Measurements from ENCODE around the gene DCAF4. TPM values are rescaled to one million over a fixed set of nuclear protein-coding genes. Genes with fewer than 3 reads are reported as not detected.
"Not testable (repeated sequence)": the region's sequence is repeated elsewhere in the genome, so short reads cannot be mapped to it uniquely, and the experiment has no call there.

DCAF4 gene
- total and polyA plus RNA-seq, 2 of the 4 experiments (the other 2 are of a cell fraction) = 28.8 to 29.4 TPM

DNA sequence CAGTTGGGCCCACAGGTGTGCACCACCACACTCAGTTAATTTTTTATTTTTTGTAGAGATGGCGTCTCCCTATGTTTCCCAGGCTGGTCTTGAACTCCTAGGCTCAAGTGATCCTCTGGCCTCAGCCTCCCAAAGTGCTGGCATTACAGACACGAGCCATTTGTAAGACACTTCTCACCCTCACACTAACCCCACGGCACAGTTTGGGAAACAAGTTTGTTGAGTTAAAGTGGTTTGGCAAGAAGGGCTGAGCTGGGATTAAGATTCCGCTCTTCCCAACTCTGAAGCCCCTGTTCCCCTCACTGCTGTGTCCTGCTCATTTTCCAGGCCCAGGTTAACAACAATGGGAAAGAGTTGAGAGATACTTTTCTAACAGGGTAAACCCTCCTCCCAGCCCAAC lies 34.8 kb downstream of the DCAF4 start:
- H3K27ac ChIP-seq (ENCODE audit: insufficient read depth, low read length); H4K20me1 ChIP-seq (ENCODE audit: insufficient read depth, low read length); H3K79me1 ChIP-seq (ENCODE audit: low read depth in 1 of 2, low read length in 2 of 2); H3K9me3 ChIP-seq (ENCODE audit: control insufficient read depth, insufficient read depth, low read length); H3K18ac ChIP-seq (ENCODE audit: low read depth, low read length); H3K4ac ChIP-seq (ENCODE audit: low read depth, low read length); H3K4me1 ChIP-seq (ENCODE audit: control insufficient read depth, insufficient read depth, low read length); H3K23ac ChIP-seq (ENCODE audit: low read depth, low read length); H3K4me3 ChIP-seq (ENCODE audit: insufficient read depth, low read depth, low read length); in situ Hi-C loops (cut with MboI; ENCODE audit: low sequenced_read_pairs); H2AK5ac ChIP-seq (ENCODE audit: low read depth, low read length); H2AK9ac ChIP-seq (replicated peaks; ENCODE audit: low read depth, low read length, poor library complexity); DNase-seq; H3K27me3 ChIP-seq (ENCODE audit: control insufficient read depth, insufficient read depth, low read length); dilution Hi-C loops (cut with HindIII; ENCODE audit: low sequenced_read_pairs, unreplicated experiment); H3K56ac ChIP-seq (ENCODE audit: extremely low read depth, insufficient read depth, low read length); POLR2A ChIA-PET (ENCODE audit: unreplicated experiment); H2BK15ac ChIP-seq (ENCODE audit: low read depth, low read length); H4K5ac ChIP-seq (ENCODE audit: low read depth, low read length); H3K14ac ChIP-seq (replicated peaks; ENCODE audit: low read depth, low read length); intact Hi-C loops (cut with micrococcal nuclease); H2BK5ac ChIP-seq (ENCODE audit: low read depth, low read length, poor library complexity, severe bottlenecking); H2BK120ac ChIP-seq (ENCODE audit: low read depth, low read length); CTCF ChIA-PET; ATAC-seq (ENCODE audit: low read depth); H2AFZ ChIP-seq (replicated peaks; ENCODE audit: low read length, poor library complexity); H4K91ac ChIP-seq (ENCODE audit: insufficient read depth, low read depth, low read length); H2BK20ac ChIP-seq (ENCODE audit: low read depth, low read length); BruUV-seq (replicated peaks); H3K9ac ChIP-seq (ENCODE audit: low read depth, low read length); H3K4me2 ChIP-seq (ENCODE audit: low read depth, low read length); H4K8ac ChIP-seq (ENCODE audit: low read depth in 2 of 2, low read length in 2 of 2): not testable (repeated sequence)
- WGBS, 2 experiments (ENCODE audit: extremely low coverage in 2 of 2, insufficient read length in 1 of 2) = no CpG with 5 or more reads among the region's 4 CpGs
- H3K9me1 ChIP-seq (ENCODE audit: insufficient read depth, low read length) = peaks cover 19% of the 10 kb centered on the region
- H3K36me3 ChIP-seq (ENCODE audit: control insufficient read depth, insufficient read depth, low read length) = peaks cover 24% of the 10 kb centered on the region

Measured in IMR-90 (cell line).